ENCODE results near the gene TNFAIP8.

Gene TNFAIP8

GRCh38 chr5:119313658-119314605 lies 41.9 kb upstream of the TNFAIP8 start:
- no peak overlapping the region for H3K4me3 ChIP-seq (ENCODE audit: low read depth, low read length)
- in situ Hi-C loops (cut with HindIII; ENCODE audit: low sequenced_read_pairs) = no loop called here
- TF ChIP-seq, protein P1, sequence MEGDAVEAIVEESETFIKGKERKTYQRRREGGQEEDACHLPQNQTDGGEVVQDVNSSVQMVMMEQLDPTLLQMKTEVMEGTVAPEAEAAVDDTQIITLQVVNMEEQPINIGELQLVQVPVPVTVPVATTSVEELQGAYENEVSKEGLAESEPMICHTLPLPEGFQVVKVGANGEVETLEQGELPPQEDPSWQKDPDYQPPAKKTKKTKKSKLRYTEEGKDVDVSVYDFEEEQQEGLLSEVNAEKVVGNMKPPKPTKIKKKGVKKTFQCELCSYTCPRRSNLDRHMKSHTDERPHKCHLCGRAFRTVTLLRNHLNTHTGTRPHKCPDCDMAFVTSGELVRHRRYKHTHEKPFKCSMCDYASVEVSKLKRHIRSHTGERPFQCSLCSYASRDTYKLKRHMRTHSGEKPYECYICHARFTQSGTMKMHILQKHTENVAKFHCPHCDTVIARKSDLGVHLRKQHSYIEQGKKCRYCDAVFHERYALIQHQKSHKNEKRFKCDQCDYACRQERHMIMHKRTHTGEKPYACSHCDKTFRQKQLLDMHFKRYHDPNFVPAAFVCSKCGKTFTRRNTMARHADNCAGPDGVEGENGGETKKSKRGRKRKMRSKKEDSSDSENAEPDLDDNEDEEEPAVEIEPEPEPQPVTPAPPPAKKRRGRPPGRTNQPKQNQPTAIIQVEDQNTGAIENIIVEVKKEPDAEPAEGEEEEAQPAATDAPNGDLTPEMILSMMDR (IDR thresholded peaks at IDR 0.05; ENCODE audit: low read depth, low read length, missing control alignments) = no peak
- DNase-seq (ENCODE audit: low read depth) = no peak

DNA sequence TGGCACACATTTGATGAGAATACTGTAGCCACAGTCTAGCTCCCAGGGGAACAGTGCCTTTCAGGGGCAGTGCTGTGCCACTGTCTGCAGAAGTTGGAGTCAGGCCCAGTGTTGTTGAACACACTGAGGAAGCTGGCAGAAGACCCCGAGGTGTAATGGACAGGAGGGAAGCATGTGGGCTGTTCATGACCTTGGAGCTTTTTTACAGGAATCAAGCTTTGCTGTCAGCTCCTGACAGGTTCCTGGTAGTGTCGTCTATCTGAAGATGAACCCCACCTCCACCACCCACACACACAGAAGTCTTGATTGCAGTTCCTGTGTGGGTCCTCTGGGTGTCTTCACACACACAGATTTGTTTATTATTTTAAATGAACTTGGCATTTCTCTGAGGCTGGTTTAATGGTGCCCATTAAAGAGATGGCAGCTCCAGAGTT lies 40.3 kb upstream of the TNFAIP8 start:
- TF ChIP-seq, protein P1 (IDR thresholded peaks at IDR 0.05; ENCODE audit: low read depth, low read length, missing control alignments) = peak; percentile 36
- no peak for DNase-seq (ENCODE audit: low read depth)
- in situ Hi-C loops (cut with HindIII; ENCODE audit: low sequenced_read_pairs) = no loop called here
- H3K4me3 ChIP-seq (ENCODE audit: low read depth, low read length) = no peak overlapping the region

DNA sequence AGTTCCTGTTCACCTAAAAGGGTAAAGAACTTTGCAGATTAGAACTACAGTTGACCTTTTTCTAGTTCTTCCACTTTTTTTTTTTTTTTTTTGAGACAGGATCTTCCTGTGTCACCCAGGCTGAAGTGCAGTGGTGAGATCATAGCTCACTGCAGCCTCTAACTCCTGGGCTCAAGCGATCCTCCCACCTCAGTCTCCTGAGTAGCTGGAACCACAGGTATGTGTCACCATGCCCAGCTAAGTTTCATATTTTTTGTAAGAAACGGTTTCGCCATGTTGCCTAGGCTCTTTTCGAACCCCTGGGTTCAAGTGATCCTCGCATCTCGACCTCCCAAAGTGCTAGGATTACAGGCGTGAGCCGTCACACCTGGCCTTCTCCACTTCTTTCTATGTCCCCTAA lies 39.7 kb upstream of the TNFAIP8 start:
- in situ Hi-C loops (cut with HindIII; ENCODE audit: low sequenced_read_pairs) = no loop called here
- DNase-seq (ENCODE audit: low read depth) = no peak
- TF ChIP-seq, protein P1 (IDR thresholded peaks at IDR 0.05; ENCODE audit: low read depth, low read length, missing control alignments) = no peak
- no peak overlapping the region for H3K4me3 ChIP-seq (ENCODE audit: low read depth, low read length)

GRCh38 chr5:119316906-119317305 lies 38.9 kb upstream of the TNFAIP8 start:
- H3K4me3 ChIP-seq (ENCODE audit: low read depth, low read length) = no peak overlapping the region
- in situ Hi-C loops (cut with HindIII; ENCODE audit: low sequenced_read_pairs) = no loop called here
- TF ChIP-seq, protein P1 (IDR thresholded peaks at IDR 0.05; ENCODE audit: low read depth, low read length, missing control alignments) = no peak
- DNase-seq (ENCODE audit: low read depth) = no peak

- no peak overlapping the region for H3K4me3 ChIP-seq (ENCODE audit: low read depth, low read length)
- TF ChIP-seq, protein P1 (IDR thresholded peaks at IDR 0.05; ENCODE audit: low read depth, low read length, missing control alignments) = no peak
- no peak for DNase-seq (ENCODE audit: low read depth)
- in situ Hi-C loops (cut with HindIII; ENCODE audit: low sequenced_read_pairs) = no loop called here
Measured at GRCh38 chr5:119318256-119318894, 37.4 kb upstream of the TNFAIP8 start.

GRCh38 chr5:119319401-119319800 lies 36.4 kb upstream of the TNFAIP8 start:
- no peak for DNase-seq (ENCODE audit: low read depth)
- in situ Hi-C loops (cut with HindIII; ENCODE audit: low sequenced_read_pairs) = no loop called here
- TF ChIP-seq, protein P1 (IDR thresholded peaks at IDR 0.05; ENCODE audit: low read depth, low read length, missing control alignments) = no peak
- no peak overlapping the region for H3K4me3 ChIP-seq (ENCODE audit: low read depth, low read length)

Measured in astrocyte of the cerebellum (primary cell).